ENCODE data around the gene RTN4R. TPM values are rescaled to one million over a fixed set of nuclear protein-coding genes. Genes with fewer than 3 reads are reported as not detected.

The RTN4R gene
- total and polyA plus RNA-seq, 2 of the 8 experiments (the other 6 are each of a cell fraction or from before 2014, with no cell fraction given) = 21.8 to 41.3 TPM

DNA sequence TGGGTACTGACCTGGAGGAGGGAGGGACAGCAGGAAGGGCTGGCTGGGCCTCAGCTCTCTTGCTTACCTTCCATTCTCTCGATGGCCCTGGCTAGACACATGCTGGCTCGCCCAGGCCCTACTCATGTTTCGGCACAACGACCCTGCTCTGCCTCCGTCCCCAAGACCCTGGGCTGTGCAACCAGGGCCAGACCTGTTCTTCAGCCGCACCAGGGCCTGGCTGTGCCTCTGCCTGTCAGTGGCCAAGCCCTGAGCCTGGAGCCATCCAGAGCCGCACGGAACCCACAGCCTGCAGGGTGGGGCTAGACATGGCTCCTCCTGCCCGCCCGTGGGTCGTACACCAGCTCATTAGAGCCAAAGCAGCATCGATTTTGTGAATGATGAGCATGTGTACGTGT, 47.5 kb downstream of the RTN4R start:
- peak overlapping the region; percentile 3 for H4K91ac ChIP-seq (replicated peaks; ENCODE audit: insufficient read length, low read length)
- H3K27ac ChIP-seq (ENCODE audit: low read depth, low read length) = no peak overlapping the region
- H2BK12ac ChIP-seq (ENCODE audit: low read depth, low read length) = no peak overlapping the region; the same call in 1 of the 2 replicates
- H2BK120ac ChIP-seq (replicated peaks; ENCODE audit: low read depth, low read length) = no peak overlapping the region
- ChIA-PET CTCF (ENCODE audit: partially characterized antibody) (interaction anchor here (0.6 to 2.3 kb wide), 6 partner anchors 9 to 135 kb away, joined by 3 to 6 read pairs (median 6); no protein-coding TSS in a partner anchor), POLR2A (ENCODE audit: partially characterized antibody) (interaction anchor here (1.2 to 2.2 kb wide), 2 partner anchors 10 to 16 kb away, joined by 4 to 8 read pairs; no protein-coding TSS in a partner anchor)
- no peaks in the 10 kb centered on the region for H3K79me2 ChIP-seq (ENCODE audit: control insufficient read depth in 1 of 2, insufficient read depth in 2 of 2, low read length in 2 of 2)
- WGBS, 2 experiments (ENCODE audit: extremely low coverage in 1 of 2, insufficient coverage in 1 of 2, insufficient read length in 1 of 2, insufficient replicate concordance in 2 of 2, low coverage in 1 of 2, low lambda C conversion rate in 2 of 2, missing lambda C conversion rate in 1 of 2) = 87% methylated on average over 13 of the region's 13 CpGs; no CpG with 5 or more reads in 1 of the 2 experiments
- no peak overlapping the region; the same call in 1 of the 2 replicates for H4K8ac ChIP-seq (ENCODE audit: extremely low read depth, insufficient read depth, low read length)
- H4K20me1 ChIP-seq (replicated peaks in 1 of 2; ENCODE audit: control insufficient read depth in 1 of 2, insufficient read depth in 2 of 2, low read length in 2 of 2) = peaks cover 0 to 9% of the 10 kb centered on the region in 2 experiments
- no peak overlapping the region for H4K5ac ChIP-seq (ENCODE audit: insufficient read length, low read depth, low read length)
- no peak overlapping the region for H3K56ac ChIP-seq (replicated peaks; ENCODE audit: insufficient read length, low read depth, low read length)
- no peak overlapping the region for H2AFZ ChIP-seq (ENCODE audit: low read length)
- H2BK5ac ChIP-seq (ENCODE audit: low read depth, low read length) = 0 out of 2 replicates have a peak overlapping the region, but pooled peaks have one; percentile 8
- H2BK15ac ChIP-seq (ENCODE audit: low read length) = 0 out of 2 replicates have a peak overlapping the region, but pooled peaks have one; percentile 29
- no peak for FAIRE-seq
- TF ChIP-seq CHD1 (IDR thresholded peaks at IDR 0.05; ENCODE audit: low read depth, low read length) (no peak), POLR2AphosphoS5 (IDR thresholded peaks at IDR 0.05; ENCODE audit: low read depth, low read length) (no peak), SIRT6 (IDR thresholded peaks at IDR 0.05; ENCODE audit: low read length) (no peak), CBX8 (IDR thresholded peaks at IDR 0.05; ENCODE audit: borderline replicate concordance, low read depth, low read length) (no peak)
- no peaks in the 10 kb centered on the region for H3K27me3 ChIP-seq (replicated peaks in 1 of 4; ENCODE audit: control insufficient read depth in 3 of 4, extremely low read depth in 1 of 4, insufficient read depth in 3 of 4, low read length in 3 of 4)
- H3K4ac ChIP-seq (replicated peaks; ENCODE audit: insufficient read length, low read depth, low read length) = no peak overlapping the region
- no peak overlapping the region for H2AK5ac ChIP-seq (ENCODE audit: low read depth, low read length)
- 0 out of 2 replicates have a peak, but pooled peaks cover 4% of the 10 kb centered on the region for H3K23me2 ChIP-seq (ENCODE audit: low read depth, low read length)
- no peak overlapping the region for H2BK20ac ChIP-seq (ENCODE audit: low read length)
- H3K4me2 ChIP-seq (ENCODE audit: insufficient read depth in 1 of 2, low read depth in 2 of 2, low read length in 2 of 2) = no peak overlapping the region
- no peaks in the 10 kb centered on the region for H3K79me1 ChIP-seq (ENCODE audit: low read depth, low read length)
- no peak for DNase-seq (ENCODE audit: low read depth in 1 of 2, low spot score in 2 of 2)
- H3K9ac ChIP-seq (replicated peaks in 1 of 4; ENCODE audit: extremely low read depth in 1 of 4, low read depth in 3 of 4, low read length in 3 of 4) = no peak overlapping the region
- H3K9me3 ChIP-seq (ENCODE audit: insufficient read depth in 2 of 2, low read depth in 1 of 2, low read length in 1 of 2) = peaks cover 5% of the 10 kb centered on the region in 2 experiments; a peak in 2 of 4 replicates
- H3K4me3 ChIP-seq (ENCODE audit: extremely low read depth in 1 of 4, insufficient read depth in 2 of 4, low read depth in 3 of 4, low read length in 4 of 4) = no peak overlapping the region
- H3K18ac ChIP-seq (ENCODE audit: extremely low read depth, low read length) = no peak overlapping the region
- no peaks in the 10 kb centered on the region; a peak in 1 of 7 replicates for H3K4me1 ChIP-seq (replicated peaks in 1 of 4; ENCODE audit: control insufficient read depth in 3 of 4, insufficient read depth in 4 of 4, low read length in 3 of 4)
- H3K36me3 ChIP-seq (ENCODE audit: control insufficient read depth in 2 of 4, insufficient read depth in 4 of 4, low read length in 3 of 4) = no peaks in the 10 kb centered on the region
- no peak overlapping the region for H3K14ac ChIP-seq (ENCODE audit: insufficient read length)
- H3K23ac ChIP-seq (ENCODE audit: insufficient read length) = no peak overlapping the region

All from H1 (cell line).